ENCODE measurements around the gene MANBA.

MANBA gene

GRCh38 chr4:102792361-102792936, 31.7 kb upstream of the MANBA start:
- DNase-seq (ENCODE audit: insufficient read length, low spot score) (no peak), FAIRE-seq (no peak)
- no peak for TF ChIP-seq CTCF (IDR thresholded peaks at IDR 0.05; ENCODE audit: insufficient read depth, missing control alignments)

GRCh38 chr4:102791318-102791835, 30.6 kb upstream of the MANBA start:
- no peak for FAIRE-seq
- no peak for TF ChIP-seq CTCF (IDR thresholded peaks at IDR 0.05; ENCODE audit: insufficient read depth, missing control alignments)
- no peak for DNase-seq (ENCODE audit: insufficient read length, low spot score)

- DNase-seq (ENCODE audit: insufficient read length, low spot score) (no peak), FAIRE-seq (peak; percentile 68)
- TF ChIP-seq CTCF (IDR thresholded peaks at IDR 0.05; ENCODE audit: insufficient read depth, missing control alignments) = no peak
These were observed 28.5 kb upstream of the MANBA start for GRCh38 chr4:102789317-102789717.

GRCh38 chr4:102787944-102788343, 27.2 kb upstream of the MANBA start:
- TF ChIP-seq CTCF (IDR thresholded peaks at IDR 0.05; ENCODE audit: insufficient read depth, missing control alignments) = no peak
- FAIRE-seq (no peak), DNase-seq (ENCODE audit: insufficient read length, low spot score) (no peak)

- DNase-seq (ENCODE audit: insufficient read length, low spot score) = no peak
- peak; percentile 60 for FAIRE-seq
- TF ChIP-seq CTCF (IDR thresholded peaks at IDR 0.05; ENCODE audit: insufficient read depth, missing control alignments) = no peak
These were observed 26.5 kb upstream of the MANBA start for GRCh38 chr4:102787096-102787881.

GRCh38 chr4:102786279-102786678, 25.5 kb upstream of the MANBA start:
- no peak for TF ChIP-seq CTCF (IDR thresholded peaks at IDR 0.05; ENCODE audit: insufficient read depth, missing control alignments)
- FAIRE-seq (no peak), DNase-seq (ENCODE audit: insufficient read length, low spot score) (no peak)

- no peak for FAIRE-seq
- no peak for TF ChIP-seq CTCF (IDR thresholded peaks at IDR 0.05; ENCODE audit: insufficient read depth, missing control alignments)
- no peak for DNase-seq (ENCODE audit: insufficient read length, low spot score)
These were observed 22.2 kb upstream of the MANBA start for GRCh38 chr4:102783006-102783405.

All from D721Med (cell line).